Karpas-422 (cell line): ENCODE measurements around the gene MISP3. TPM values are rescaled to one million over a fixed set of nuclear protein-coding genes. Genes with fewer than 3 reads are reported as not detected.
"Not testable (repeated sequence)": the region's sequence is repeated elsewhere in the genome, so short reads cannot be mapped to it uniquely, and the experiment has no call there.

Experiments
- DNase-seq: peaks from one replicate; pipeline ENCODE4 v3.0.0-alpha.2; 2015
- H2AFZ ChIP-seq: fragments of 200-600 bp; sonication (generic); 2 replicates; pipeline ENCODE4 v1.6.1; 2014; ENCODE audit warnings: antibody characterized with exemption, low read length, mixed read lengths
- H3K27ac ChIP-seq: fragments of 200-600 bp; sonication (generic); 2 replicates; pipeline ENCODE4 v1.5.1; 2014; ENCODE audit warnings: mild to moderate bottlenecking, low read length, moderate library complexity
- H3K27me3 ChIP-seq: fragments of 200-600 bp; sonication (generic); 2 replicates; pipeline ENCODE4 v1.6.1; 2014; ENCODE audit warnings: low read length, mixed read lengths
- H3K36me3 ChIP-seq: fragments of 200-600 bp; sonication (generic); 2 replicates; pipeline ENCODE4 v1.6.1; 2014; ENCODE audit warnings: low read length, mixed read lengths; ENCODE audit not compliant: insufficient read depth
- H3K4me1 ChIP-seq: fragments of 200-600 bp; sonication (generic); 2 replicates; pipeline ENCODE4 v1.6.1; 2014; ENCODE audit warnings: mild to moderate bottlenecking, low read length, mixed read lengths
- H3K4me2 ChIP-seq: fragments of 200-600 bp; sonication (generic); 2 replicates; pipeline ENCODE4 v1.6.1; 2014; ENCODE audit warnings: low read length, low read depth, mild to moderate bottlenecking; ENCODE audit not compliant: poor library complexity, severe bottlenecking
- H3K4me3 ChIP-seq: fragments of 200-600 bp; sonication (generic); 2 replicates; pipeline ENCODE4 v1.5.1; 2014; ENCODE audit warnings: mild to moderate bottlenecking, antibody characterized with exemption, low read length, mixed read lengths
- H3K79me2 ChIP-seq: fragments of 200-600 bp; sonication (generic); 2 replicates; pipeline ENCODE4 v1.6.1; 2014; ENCODE audit warnings: mild to moderate bottlenecking, low read length, mixed read lengths
- H3K9ac ChIP-seq: fragments of 200-600 bp; sonication (generic); 2 replicates; pipeline ENCODE4 v1.6.0; 2014; ENCODE audit warnings: low read length
- H3K9me2 ChIP-seq: fragments of 200-600 bp; sonication (generic), shearing (Covaris generic); replicated peaks from 2 replicates; pipeline ENCODE4 v1.6.0; 2014; ENCODE audit warnings: mild to moderate bottlenecking, low read length, moderate library complexity; ENCODE audit not compliant: insufficient read depth
- H3K9me3 ChIP-seq: fragments of 300-700, 200-600 bp; sonication (generic); 2 replicates; pipeline ENCODE4 v1.6.1; 2014; ENCODE audit warnings: low read length, mixed read lengths
- H4K20me1 ChIP-seq: fragments of 200-600 bp; sonication (generic); 2 replicates; pipeline ENCODE4 v1.6.1; 2014; ENCODE audit warnings: mild to moderate bottlenecking, antibody characterized with exemption, low read length, low read depth; ENCODE audit not compliant: insufficient read depth
- total RNA-seq: library from RNA; depleted of rRNA; stranded (reverse); fragments of >200 nt; shearing (Covaris generic); gene quantifications from 2 replicates; pipeline ENCODE4 v1.2.3, GENCODE V29; 2014; ENCODE audit warnings: low replicate concordance

Gene MISP3
- total RNA-seq, 1 experiment from 2014 or later = 0.71 TPM

- not testable (repeated sequence) for H3K27ac ChIP-seq, H4K20me1 ChIP-seq, H3K9me3 ChIP-seq, H3K4me3 ChIP-seq, H2AFZ ChIP-seq, H3K9ac ChIP-seq, DNase-seq, H3K36me3 ChIP-seq, H3K79me2 ChIP-seq, H3K4me2 ChIP-seq, H3K27me3 ChIP-seq, H3K4me1 ChIP-seq, H3K9me2 ChIP-seq
Observed at GRCh38 chr19:14050961-14051360, 21.6 kb upstream of the MISP3 start.

GRCh38 chr19:14051980-14052379 is 20.6 kb upstream of the MISP3 start:
- H4K20me1 ChIP-seq = no peaks in the 10 kb centered on the region
- H2AFZ ChIP-seq = no peak overlapping the region
- H3K79me2 ChIP-seq = no peaks in the 10 kb centered on the region
- H3K9ac ChIP-seq = no peak overlapping the region
- DNase-seq = no peak
- no peaks in the 10 kb centered on the region; the same call in 1 of the 2 replicates for H3K9me3 ChIP-seq
- no peaks in the 10 kb centered on the region for H3K4me1 ChIP-seq
- H3K4me2 ChIP-seq = no peak overlapping the region
- no peaks in the 10 kb centered on the region for H3K36me3 ChIP-seq
- H3K27me3 ChIP-seq = no peaks in the 10 kb centered on the region
- no peak overlapping the region for H3K4me3 ChIP-seq
- no peak overlapping the region for H3K27ac ChIP-seq
- H3K9me2 ChIP-seq = no peaks in the 10 kb centered on the region

GRCh38 chr19:14052470-14052869 is 20.1 kb upstream of the MISP3 start:
- H3K9me2 ChIP-seq = no peaks in the 10 kb centered on the region
- no peaks in the 10 kb centered on the region for H3K4me1 ChIP-seq
- H3K27me3 ChIP-seq = no peaks in the 10 kb centered on the region
- H3K27ac ChIP-seq = no peak overlapping the region
- H3K9me3 ChIP-seq = no peaks in the 10 kb centered on the region; the same call in 1 of the 2 replicates
- no peak overlapping the region for H3K4me3 ChIP-seq
- H3K79me2 ChIP-seq = no peaks in the 10 kb centered on the region
- DNase-seq = no peak
- no peak overlapping the region for H3K9ac ChIP-seq
- H4K20me1 ChIP-seq = no peaks in the 10 kb centered on the region
- H3K4me2 ChIP-seq = no peak overlapping the region
- H2AFZ ChIP-seq = no peak overlapping the region
- no peaks in the 10 kb centered on the region for H3K36me3 ChIP-seq

- Histone ChIP-seq H3K9me3 (no peaks in the 10 kb centered on the region; the same call in 1 of the 2 replicates), H3K4me2 (no peak overlapping the region), H3K27ac (no peak overlapping the region), H3K9me2 (no peaks in the 10 kb centered on the region), H3K36me3 (no peaks in the 10 kb centered on the region), H3K27me3 (no peaks in the 10 kb centered on the region), H3K9ac (no peak overlapping the region), H2AFZ (no peak overlapping the region), H3K4me3 (no peak overlapping the region), H3K4me1 (no peaks in the 10 kb centered on the region), H4K20me1 (no peaks in the 10 kb centered on the region), H3K79me2 (no peaks in the 10 kb centered on the region)
- no peak for DNase-seq
Observed at GRCh38 chr19:14053032-14053431, 19.6 kb upstream of the MISP3 start.

GRCh38 chr19:14053500-14053899 is 19.1 kb upstream of the MISP3 start:
- Histone ChIP-seq H3K79me2 (no peaks in the 10 kb centered on the region), H2AFZ (no peak overlapping the region)

GRCh38 chr19:14054099-14054498 is 18.5 kb upstream of the MISP3 start:
- H4K20me1 ChIP-seq = no peaks in the 10 kb centered on the region
- no peak for DNase-seq
- no peaks in the 10 kb centered on the region for H3K9me2 ChIP-seq
- H3K36me3 ChIP-seq = no peaks in the 10 kb centered on the region
- no peak overlapping the region for H3K27ac ChIP-seq
- no peaks in the 10 kb centered on the region for H3K9me3 ChIP-seq
- no peak overlapping the region for H2AFZ ChIP-seq
- no peaks in the 10 kb centered on the region for H3K4me1 ChIP-seq
- H3K9ac ChIP-seq = no peak overlapping the region
- H3K4me2 ChIP-seq = no peak overlapping the region
- no peak overlapping the region for H3K4me3 ChIP-seq
- H3K27me3 ChIP-seq = no peaks in the 10 kb centered on the region
- H3K79me2 ChIP-seq = no peaks in the 10 kb centered on the region

More at GRCh38 chr19:14053500-14053899, 19.1 kb upstream of the MISP3 start:
- Histone ChIP-seq H3K9me2 (no peaks in the 10 kb centered on the region), H4K20me1 (no peaks in the 10 kb centered on the region), H3K27me3 (no peaks in the 10 kb centered on the region), H3K9ac (no peak overlapping the region), H3K9me3 (no peaks in the 10 kb centered on the region; the same call in 1 of the 2 replicates), H3K4me2 (no peak overlapping the region), H3K4me3 (no peak overlapping the region), H3K36me3 (no peaks in the 10 kb centered on the region), H3K27ac (no peak overlapping the region), H3K4me1 (no peaks in the 10 kb centered on the region)
- DNase-seq = no peak

GRCh38 chr19:14054721-14055120 is 17.9 kb upstream of the MISP3 start:
- no peaks in the 10 kb centered on the region for H3K9me3 ChIP-seq
- no peaks in the 10 kb centered on the region for H3K27me3 ChIP-seq
- no peak overlapping the region for H2AFZ ChIP-seq
- no peaks in the 10 kb centered on the region for H3K79me2 ChIP-seq
- no peak overlapping the region for H3K9ac ChIP-seq
- no peak overlapping the region for H3K4me2 ChIP-seq
- no peak for DNase-seq
- H4K20me1 ChIP-seq = no peaks in the 10 kb centered on the region
- H3K27ac ChIP-seq = no peak overlapping the region
- H3K9me2 ChIP-seq = no peaks in the 10 kb centered on the region
- no peaks in the 10 kb centered on the region; the same call in 1 of the 2 replicates for H3K4me1 ChIP-seq
- no peaks in the 10 kb centered on the region for H3K36me3 ChIP-seq
- H3K4me3 ChIP-seq = no peak overlapping the region

GRCh38 chr19:14055396-14055795 is 17.2 kb upstream of the MISP3 start:
- Histone ChIP-seq H3K27me3 (no peaks in the 10 kb centered on the region), H3K9ac (no peak overlapping the region), H4K20me1 (no peaks in the 10 kb centered on the region), H3K9me2 (no peaks in the 10 kb centered on the region), H3K4me3 (no peak overlapping the region), H3K36me3 (no peaks in the 10 kb centered on the region), H3K27ac (no peak overlapping the region), H3K4me2 (no peak overlapping the region), H2AFZ (no peak overlapping the region), H3K79me2 (no peaks in the 10 kb centered on the region), H3K4me1 (no peaks in the 10 kb centered on the region; the same call in 1 of the 2 replicates), H3K9me3 (no peaks in the 10 kb centered on the region)
- no peak for DNase-seq
